Large intestine (tissue), 3 donors: ENCODE results near the gene NPFF. TPM values are rescaled to one million over a fixed set of nuclear protein-coding genes. Genes with fewer than 3 reads are reported as not detected.

Source experiments
- DNase-seq, 2 donors: peaks; one replicate each; pipeline versions ENCODE4 v3.0.0 to v3.0.0-alpha.2; 2013
- H3K27ac ChIP-seq: one replicate; pipeline ENCODE4 v1.5.1; 2013; ENCODE audit warnings: low read length
- H3K27me3 ChIP-seq: 2 replicates; pipeline ENCODE4 v1.6.1; 2013; ENCODE audit warnings: low read length; ENCODE audit not compliant: control insufficient read depth, insufficient read depth
- H3K36me3 ChIP-seq: 2 replicates; pipeline ENCODE4 v1.6.1; 2013; ENCODE audit warnings: low read length; ENCODE audit not compliant: control insufficient read depth, insufficient read depth
- H3K4me1 ChIP-seq: one replicate; pipeline ENCODE4 v1.6.1; 2013; ENCODE audit warnings: low read length; ENCODE audit not compliant: control insufficient read depth, insufficient read depth
- H3K4me3 ChIP-seq: one replicate; pipeline ENCODE4 v1.5.1; 2013; ENCODE audit warnings: low read length
- H3K9me3 ChIP-seq: one replicate; pipeline ENCODE4 v1.6.1; 2013; ENCODE audit warnings: mild to moderate bottlenecking, low read depth, low read length, moderate library complexity; ENCODE audit not compliant: control insufficient read depth
- WGBS: methylation state at CpG from one replicate; pipeline ENCODE4 v1.1.5; 2013; ENCODE audit warnings: low lambda C conversion rate; ENCODE audit not compliant: insufficient coverage; 5-methylcytosine and 5-hydroxymethylcytosine counted together
- polyA plus RNA-seq: library from polyadenylated mRNA; unstranded; fragments of 120-200 nt; gene quantifications from one replicate; pipeline ENCODE4 v1.2.1, GENCODE V29; 2013

Gene NPFF
- polyA plus RNA-seq, 1 donor, result not detected

- Histone ChIP-seq H3K27me3 (no peaks in the 10 kb centered on the region), H3K4me1 (peaks cover 27% of the 10 kb centered on the region), H3K36me3 (peaks cover 42% of the 10 kb centered on the region), H3K27ac (no peak overlapping the region), H3K9me3 (no peaks in the 10 kb centered on the region), H3K4me3 (no peak overlapping the region)
- no peak for DNase-seq
- no CpG with 5 or more reads among the region's 10 CpGs for WGBS
Measured at GRCh38 chr12:53502983-53503728, 4.1 kb downstream of the NPFF start.

GRCh38 chr12:53502331-53502730 is 5.0 kb downstream of the NPFF start:
- WGBS, result no CpG with 5 or more reads among the region's 9 CpGs
- Histone ChIP-seq H3K4me1 (peaks cover 27% of the 10 kb centered on the region), H3K4me3 (peak overlapping the region; percentile 67)

GRCh38 chr12:53501615-53502181 is 5.6 kb downstream of the NPFF start:
- Histone ChIP-seq H3K4me3 (peak overlapping the region; percentile 67), H3K4me1 (peaks cover 31% of the 10 kb centered on the region), H3K36me3 (peaks cover 35% of the 10 kb centered on the region), H3K27ac (peak overlapping the region; percentile 90), H3K9me3 (no peaks in the 10 kb centered on the region), H3K27me3 (no peaks in the 10 kb centered on the region)
- no peak for DNase-seq
- WGBS, result no CpG with 5 or more reads among the region's 10 CpGs

More at GRCh38 chr12:53502331-53502730, 5.0 kb downstream of the NPFF start:
- no peak for DNase-seq
- peaks cover 40% of the 10 kb centered on the region for H3K36me3 ChIP-seq
- no peaks in the 10 kb centered on the region for H3K27me3 ChIP-seq
- no peak overlapping the region for H3K27ac ChIP-seq
- no peaks in the 10 kb centered on the region for H3K9me3 ChIP-seq

- peaks cover 35% of the 10 kb centered on the region for H3K4me1 ChIP-seq
- peaks cover 28% of the 10 kb centered on the region for H3K36me3 ChIP-seq
- no CpG with 5 or more reads among the region's 74 CpGs for WGBS
- peak within 1 kb of the TSS; percentile 67 for H3K4me3 ChIP-seq
- peak within 1 kb of the TSS; percentile 90 for H3K27ac ChIP-seq
- no peaks in the 10 kb centered on the region for H3K9me3 ChIP-seq
- DNase-seq, result peak; percentile 99 to 100
- no peaks in the 10 kb centered on the region for H3K27me3 ChIP-seq
Measured at GRCh38 chr12:53500776-53501614, 6.3 kb downstream of the NPFF start, which contains the start of gene TARBP2. Gene TARBP2, plus strand, starts transcription at chr12:53501283. Its CDS starts 126 bp downstream, at chr12:53501409.

- WGBS, result no CpG with 5 or more reads among the region's 17 CpGs
- peak; percentile 77 to 82 for DNase-seq
- peak overlapping the region; percentile 67 for H3K4me3 ChIP-seq
- no peaks in the 10 kb centered on the region for H3K9me3 ChIP-seq
- H3K4me1 ChIP-seq, result peaks cover 40% of the 10 kb centered on the region
- no peaks in the 10 kb centered on the region for H3K27me3 ChIP-seq
- peak overlapping the region; percentile 90 for H3K27ac ChIP-seq
- H3K36me3 ChIP-seq, result peaks cover 22% of the 10 kb centered on the region
Measured at GRCh38 chr12:53500142-53500775, 7.0 kb downstream of the NPFF start.

- Histone ChIP-seq H3K36me3 (peaks cover 15% of the 10 kb centered on the region), H3K4me3 (peak within 1 kb of the TSS; percentile 67), H3K27me3 (no peaks in the 10 kb centered on the region), H3K9me3 (no peaks in the 10 kb centered on the region), H3K27ac (peak within 1 kb of the TSS; percentile 90), H3K4me1 (peaks cover 41% of the 10 kb centered on the region)
- peak; percentile 50 to 62 for DNase-seq
- 6% methylated on average over 2 of the region's 51 CpGs for WGBS
Measured at GRCh38 chr12:53499266-53500141, 7.8 kb downstream of the NPFF start, which contains the start of gene MAP3K12. Gene MAP3K12, minus strand, starts transcription at chr12:53499458. Its CDS starts 12,067 bp downstream, at chr12:53487391.

GRCh38 chr12:53498235-53498630 is 9.1 kb downstream of the NPFF start:
- WGBS, result no CpG with 5 or more reads among the region's 2 CpGs
- H3K27me3 ChIP-seq, result no peaks in the 10 kb centered on the region
- peaks cover 54% of the 10 kb centered on the region for H3K4me1 ChIP-seq
- H3K36me3 ChIP-seq, result peaks cover 3% of the 10 kb centered on the region
- no peak overlapping the region for H3K4me3 ChIP-seq
- DNase-seq, result no peak
- H3K27ac ChIP-seq, result no peak overlapping the region
- no peaks in the 10 kb centered on the region for H3K9me3 ChIP-seq

GRCh38 chr12:53497461-53497860 is 9.8 kb downstream of the NPFF start:
- Histone ChIP-seq H3K27ac (no peak overlapping the region), H3K27me3 (no peaks in the 10 kb centered on the region), H3K9me3 (no peaks in the 10 kb centered on the region), H3K36me3 (no peaks in the 10 kb centered on the region), H3K4me3 (no peak overlapping the region), H3K4me1 (peaks cover 56% of the 10 kb centered on the region)
- no CpG with 5 or more reads among the region's 3 CpGs for WGBS
- DNase-seq, result no peak

- H3K27ac ChIP-seq, result peak overlapping the region; percentile 21
- H3K27me3 ChIP-seq, result no peaks in the 10 kb centered on the region
- H3K36me3 ChIP-seq, result no peaks in the 10 kb centered on the region
- no peak for DNase-seq
- peaks cover 54% of the 10 kb centered on the region for H3K4me1 ChIP-seq
- H3K4me3 ChIP-seq, result peak overlapping the region; percentile 16
- WGBS, result no CpG with 5 or more reads among the region's 1 CpG
- H3K9me3 ChIP-seq, result no peaks in the 10 kb centered on the region
Measured at GRCh38 chr12:53496752-53497032, 10.6 kb downstream of the NPFF start.
